HG03196 (cell line): ENCODE measurements around the gene SHMT2.

Experiments
- ATAC-seq: cut with Tn5 transposase; IDR thresholded peaks from one replicate; pipeline ENCODE4 v1.9.1; 2021; ENCODE audit not compliant: unreplicated experiment

SHMT2 gene

GRCh38 chr12:57213763-57214397 is 15.6 kb upstream of the SHMT2 start:
- ATAC-seq = no peak

GRCh38 chr12:57214398-57214781 is 15.1 kb upstream of the SHMT2 start:
- no peak for ATAC-seq

- no peak for ATAC-seq
Measured at GRCh38 chr12:57215065-57215464, 14.4 kb upstream of the SHMT2 start.

DNA sequence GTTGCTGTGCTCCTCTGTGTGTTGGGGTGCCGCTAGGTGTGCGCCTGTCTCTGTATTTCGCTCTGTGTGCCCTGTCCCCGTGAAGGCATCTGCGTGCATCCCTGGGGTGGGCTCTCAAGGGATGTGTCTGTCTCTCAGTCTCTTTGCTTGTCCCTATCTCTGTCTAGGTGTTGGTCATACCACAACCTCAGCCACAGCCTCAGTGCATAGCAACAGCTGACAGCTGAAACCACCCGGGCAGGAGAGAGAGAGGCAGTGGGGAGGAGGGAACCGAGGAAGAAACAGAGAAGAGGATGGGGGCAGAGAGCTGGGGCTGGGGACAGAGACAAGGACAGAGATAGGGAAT is 13.9 kb upstream of the SHMT2 start:
- no peak for ATAC-seq

DNA sequence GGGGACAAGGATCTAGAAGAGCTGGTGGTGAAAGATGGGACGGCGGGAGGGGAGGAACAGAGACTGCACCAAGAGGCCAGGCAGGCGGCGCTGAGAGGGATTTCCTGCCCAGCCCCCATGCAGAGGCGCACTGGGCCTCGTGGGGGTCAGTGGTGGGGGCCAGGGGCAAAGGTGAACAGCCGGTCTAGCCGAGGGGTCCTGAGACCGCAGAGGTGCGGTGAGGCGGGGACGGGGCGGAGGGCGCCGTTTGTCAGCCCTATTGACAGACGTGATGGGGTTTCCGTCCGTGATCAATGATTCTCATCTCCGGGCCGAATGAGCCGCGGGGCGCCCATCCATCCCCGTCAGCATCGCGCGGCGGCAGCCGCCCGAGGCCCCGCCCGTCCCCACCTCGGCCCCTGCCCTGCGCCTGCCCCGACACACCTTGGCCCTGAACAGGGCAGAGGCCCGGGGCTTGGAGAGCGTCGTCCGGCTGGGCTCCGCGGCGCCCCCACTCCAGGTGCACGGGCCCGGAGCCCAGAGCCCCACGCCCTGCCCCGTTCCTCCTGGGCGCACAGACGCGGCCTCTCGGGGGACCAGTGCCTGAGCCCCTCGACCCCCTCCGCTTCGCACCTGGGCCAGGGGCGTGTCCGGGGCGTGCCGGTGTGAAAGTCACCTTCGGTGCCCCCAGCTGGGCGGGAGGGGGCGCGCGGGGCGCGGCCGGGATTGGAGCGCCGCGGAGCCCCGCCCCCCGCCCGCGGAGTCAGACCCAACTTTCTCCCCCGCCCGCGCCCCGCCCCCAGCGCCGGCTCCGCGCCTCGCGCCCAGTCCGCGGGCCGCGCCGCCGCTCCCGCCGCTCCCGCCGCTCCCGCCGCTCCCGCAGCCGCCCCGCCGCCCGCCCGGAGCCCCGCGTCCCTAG is 13.2 kb upstream of the SHMT2 start, which contains the start of gene NXPH4:
TSS of gene NXPH4 (plus strand) at position 781 of the 898 bp plus-strand sequence. CDS start 176 bp downstream, outside the sequence.
- ATAC-seq = no peak

GRCh38 chr12:57216921-57217879 is 12.3 kb upstream of the SHMT2 start:
- no peak for ATAC-seq

GRCh38 chr12:57218030-57218853 is 11.3 kb upstream of the SHMT2 start:
- no peak for ATAC-seq

DNA sequence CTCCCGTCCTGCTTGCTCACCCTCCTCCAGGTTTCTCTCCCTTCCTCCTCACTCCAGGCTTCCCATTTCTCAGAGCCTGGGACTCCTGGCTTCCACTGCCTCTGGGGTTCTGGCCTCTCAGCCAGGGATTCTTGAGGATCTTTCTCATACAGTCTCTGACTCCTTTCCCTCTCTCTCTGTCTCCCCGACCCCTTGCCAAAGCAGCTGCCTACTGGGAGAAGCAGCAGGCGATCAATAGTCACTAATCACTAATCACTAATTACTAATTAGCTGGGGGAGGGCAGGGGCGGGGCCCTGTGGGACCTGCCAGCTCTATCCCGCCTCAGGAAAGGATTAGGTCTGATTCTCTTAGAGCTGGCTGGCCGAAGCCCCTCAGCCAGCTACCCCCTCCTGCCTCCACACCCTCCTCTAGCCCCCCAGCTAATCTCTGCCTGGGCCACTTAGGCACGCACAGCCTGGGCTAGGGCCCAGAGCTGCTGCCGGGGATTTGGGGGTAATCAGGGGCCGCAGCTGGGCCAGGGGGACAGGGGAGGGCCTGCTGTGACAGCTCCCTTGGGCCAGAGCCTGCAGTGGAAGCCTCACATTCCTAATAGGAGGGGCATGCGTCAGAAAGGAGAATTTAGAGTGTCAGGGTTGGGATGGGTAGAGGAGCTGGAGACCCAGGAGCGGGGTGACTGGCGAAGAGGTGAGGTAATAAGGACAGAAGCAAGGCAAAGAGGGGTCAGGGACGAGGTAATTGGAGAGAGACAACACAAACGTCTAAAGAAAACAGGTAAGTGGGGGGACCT is 10.1 kb upstream of the SHMT2 start:
- no peak for ATAC-seq

- no peak for ATAC-seq
Measured at GRCh38 chr12:57219993-57220754, 9.3 kb upstream of the SHMT2 start.

DNA sequence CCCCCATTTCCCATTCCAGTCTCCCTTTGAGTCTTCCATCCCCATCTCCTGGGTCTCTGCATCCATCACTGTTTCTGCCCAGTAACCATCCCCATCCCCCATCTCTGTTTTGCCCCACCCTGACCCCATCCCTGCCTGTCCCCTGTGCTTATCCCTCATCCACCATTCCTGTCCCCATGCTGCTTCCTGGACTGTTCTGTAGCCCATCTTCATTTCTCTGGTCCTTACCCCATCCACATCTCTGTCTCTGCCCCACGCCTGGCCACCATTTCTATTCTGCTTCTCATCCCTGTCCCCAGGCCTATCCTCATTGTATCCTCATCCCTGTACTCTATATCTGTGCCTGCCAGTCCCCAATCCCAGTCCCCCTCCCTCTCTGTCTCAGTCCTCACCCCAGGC is 8.7 kb upstream of the SHMT2 start:
- no peak for ATAC-seq

DNA sequence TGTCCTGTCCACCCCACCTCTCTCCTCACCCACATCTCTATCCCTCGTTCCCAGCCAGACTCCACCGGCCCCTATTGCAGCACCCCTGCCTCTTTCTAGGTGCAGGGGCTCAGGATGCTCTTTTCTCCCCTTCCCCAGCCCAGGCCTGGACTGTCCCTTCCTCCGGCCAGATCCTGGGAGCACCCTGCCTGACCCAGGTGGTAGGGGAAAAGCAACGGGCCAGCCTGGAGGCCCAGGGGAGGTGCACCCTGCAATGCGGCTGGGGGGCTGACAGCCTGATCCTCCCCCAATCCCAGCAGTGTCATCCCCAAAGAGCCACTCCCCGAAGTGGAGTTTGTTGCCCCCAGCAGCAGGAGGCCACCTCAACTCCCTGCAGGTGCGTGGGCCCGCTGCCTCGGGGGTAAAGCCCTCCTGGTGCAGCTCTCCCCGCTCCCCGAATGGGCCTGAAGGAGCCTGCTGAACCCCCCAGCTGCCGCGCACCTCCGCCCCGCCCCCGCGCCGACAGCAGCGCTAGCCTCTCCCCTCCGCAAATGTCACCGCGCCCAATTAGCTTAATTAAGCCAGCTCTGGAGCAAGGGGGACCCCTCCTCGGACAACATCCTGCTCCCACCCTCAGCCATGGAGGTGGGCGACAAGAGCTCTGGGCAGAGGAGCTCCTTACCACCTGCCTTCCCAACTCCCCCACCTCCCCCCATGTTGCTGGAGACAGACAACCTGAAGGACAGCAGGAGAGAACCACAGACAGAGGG is 8.2 kb upstream of the SHMT2 start:
- ATAC-seq = no peak

DNA sequence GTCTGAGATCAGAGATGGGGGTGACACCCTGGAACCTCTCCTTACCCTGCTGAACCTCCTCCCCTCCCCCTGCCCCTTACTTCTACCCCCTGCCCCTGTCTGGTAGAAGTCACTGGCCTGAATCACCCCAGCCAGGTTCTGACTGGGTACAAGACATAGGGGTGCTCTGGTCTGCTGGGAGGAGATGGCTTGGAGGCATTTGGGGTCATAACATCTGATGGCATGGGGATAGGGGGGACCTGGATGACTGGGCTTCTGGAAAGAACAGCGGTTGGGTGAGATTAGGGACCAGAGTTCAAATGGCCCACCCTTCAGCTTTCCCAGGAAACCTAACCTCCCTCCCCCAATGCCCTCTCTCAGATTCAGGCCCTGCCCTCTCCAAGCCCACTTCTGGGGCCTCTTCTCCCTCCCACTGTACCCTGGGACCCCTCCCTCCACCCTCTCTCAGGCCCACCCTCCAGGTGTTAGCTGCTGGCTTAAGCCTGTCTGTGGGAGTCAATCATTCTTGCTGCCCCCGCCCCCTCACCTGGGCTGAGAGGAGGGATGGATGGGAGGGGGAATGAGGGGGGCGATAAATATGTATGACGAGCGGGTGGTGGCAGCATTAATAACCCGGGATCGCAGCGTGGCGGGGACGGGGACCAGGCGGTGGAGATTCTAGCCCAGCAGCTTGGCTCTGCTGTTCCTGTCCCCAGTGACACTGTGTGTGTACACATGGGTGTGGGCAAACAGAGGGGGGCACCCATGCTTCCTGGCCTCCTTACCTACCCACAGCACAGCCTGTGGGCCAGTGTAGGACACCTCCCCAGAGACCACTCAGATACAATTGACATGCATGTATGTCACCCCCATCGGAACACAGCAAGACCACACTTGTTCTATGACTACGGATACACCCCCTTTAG is 7.0 kb upstream of the SHMT2 start:
- ATAC-seq = no peak

- no peak for ATAC-seq
Measured at GRCh38 chr12:57223191-57224165, 6.0 kb upstream of the SHMT2 start.

- ATAC-seq = no peak
Measured at GRCh38 chr12:57224278-57224972, 5.1 kb upstream of the SHMT2 start.

GRCh38 chr12:57224973-57225679 is 4.4 kb upstream of the SHMT2 start:
- no peak for ATAC-seq
